Brain microvascular endothelial cell (primary cell): ENCODE data around the gene CERS4.

Experiments used
- DNase-seq: peaks from one replicate; pipeline ENCODE4 v3.0.0-alpha.2; 2020
- H3K27ac ChIP-seq: fragments of 250-450 bp; sonication (Bioruptor Pico); 2 replicates; pipeline ENCODE4 v1.5.1; 2020; ENCODE audit warnings: mild to moderate bottlenecking, moderate library complexity
- H3K27me3 ChIP-seq: fragments of 250-450 bp; sonication (Bioruptor Pico); replicated peaks from 2 replicates; pipeline ENCODE4 v1.5.1; 2020; ENCODE audit warnings: mild to moderate bottlenecking
- H3K36me3 ChIP-seq: fragments of 250-450 bp; sonication (Bioruptor Pico); replicated peaks from 2 replicates; pipeline ENCODE4 v1.5.1; 2020; ENCODE audit warnings: mild to moderate bottlenecking
- H3K4me3 ChIP-seq: 2 replicates; pipeline ENCODE4 v1.5.1; 2011; ENCODE audit warnings: low read depth, mild to moderate bottlenecking, control low read depth, low read length, moderate library complexity
- CTCF ChIP-seq: IDR thresholded peaks from 2 replicates; pipeline ENCODE4 v1.5.1; 2011; ENCODE audit warnings: low read depth, mild to moderate bottlenecking, moderate library complexity, low read length, control low read depth, inconsistent platforms; ENCODE audit errors: missing control alignments
- in situ Hi-C: cut with HindIII; loops from 2 replicates; pipeline ENCODE4 v1.10.0; 2017; ENCODE audit warnings: low sequenced_read_pairs, low pct_ligation_motif_present

The CERS4 gene

DNA sequence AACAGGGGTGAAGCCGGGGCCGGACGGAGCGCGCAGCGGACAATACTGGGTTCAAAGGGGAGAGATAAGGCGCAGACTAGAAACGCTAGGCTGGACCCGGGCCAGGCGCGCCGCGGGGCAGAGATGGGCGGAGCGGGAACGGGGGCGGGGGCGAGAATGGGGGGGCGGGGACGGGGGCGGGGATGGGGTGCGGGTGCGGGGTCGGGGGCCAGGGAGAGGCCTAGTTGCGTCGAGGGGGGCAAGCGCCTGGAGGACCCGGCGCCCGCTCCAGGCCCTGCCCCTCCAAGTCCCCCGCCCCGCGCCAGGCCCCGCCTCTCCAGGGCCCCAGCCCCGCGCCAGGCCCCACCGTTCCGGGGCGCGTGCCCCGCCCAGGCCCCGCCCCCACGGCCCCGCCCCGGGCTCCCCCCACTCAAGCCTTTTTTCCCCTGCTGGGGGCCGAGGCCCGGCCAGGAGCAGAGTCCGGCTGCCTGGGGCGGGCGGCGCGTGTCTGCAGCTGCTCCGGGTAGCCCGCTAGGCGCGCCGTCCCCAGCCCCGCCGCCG lies at the start of gene CERS4:
Gene CERS4 (plus strand): TSS at position 449 of the 540 bp plus-strand sequence. CDS start 41,707 bp downstream, outside the sequence.
- Histone ChIP-seq H3K27ac (no peak within 1 kb of the TSS), H3K4me3 (peak within 1 kb of the TSS; percentile 38), H3K36me3 (no peaks in the 10 kb centered on the region), H3K27me3 (peaks cover 17% of the 10 kb centered on the region)
- TF ChIP-seq CTCF = no peak
- in situ Hi-C loops = no loop called here
- DNase-seq = no peak

DNA sequence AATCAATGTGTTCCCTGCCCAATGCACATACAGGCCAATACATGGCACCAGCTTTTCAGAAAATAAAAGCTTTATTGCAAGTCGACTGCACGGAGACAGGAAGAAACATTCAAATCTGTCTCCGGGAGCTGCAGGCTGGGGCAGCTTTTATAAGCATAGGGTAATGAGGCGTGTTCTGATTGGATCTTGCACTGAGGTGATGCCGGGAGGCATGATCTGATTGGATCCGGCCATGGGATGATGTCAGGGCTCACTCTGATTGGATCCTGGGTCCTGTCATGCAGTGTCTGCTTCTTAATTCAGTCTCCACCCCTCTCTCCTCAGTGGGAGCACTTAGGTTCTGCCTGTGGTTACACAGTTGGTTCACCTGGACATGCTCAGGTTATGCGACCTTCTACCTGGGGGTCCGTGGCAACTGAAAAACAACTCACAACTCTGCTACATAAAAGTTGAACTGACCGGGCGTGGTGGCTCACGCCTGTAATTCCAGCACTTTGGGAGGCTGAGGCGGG lies 48.0 kb upstream of the CERS4 start:
- peak; percentile 12 for DNase-seq
- TF ChIP-seq CTCF = no peak
- in situ Hi-C loops = no loop called here
- Histone ChIP-seq H3K27ac (no peak overlapping the region), H3K27me3 (no peaks in the 10 kb centered on the region), H3K4me3 (no peak overlapping the region), H3K36me3 (no peaks in the 10 kb centered on the region)

GRCh38 chr19:8163759-8164158 lies 45.4 kb upstream of the CERS4 start:
- no peak for DNase-seq
- Histone ChIP-seq H3K4me3 (no peak overlapping the region), H3K27ac (no peak overlapping the region), H3K27me3 (no peaks in the 10 kb centered on the region), H3K36me3 (no peaks in the 10 kb centered on the region)
- in situ Hi-C loops = no loop called here
- no peak for TF ChIP-seq CTCF

DNA sequence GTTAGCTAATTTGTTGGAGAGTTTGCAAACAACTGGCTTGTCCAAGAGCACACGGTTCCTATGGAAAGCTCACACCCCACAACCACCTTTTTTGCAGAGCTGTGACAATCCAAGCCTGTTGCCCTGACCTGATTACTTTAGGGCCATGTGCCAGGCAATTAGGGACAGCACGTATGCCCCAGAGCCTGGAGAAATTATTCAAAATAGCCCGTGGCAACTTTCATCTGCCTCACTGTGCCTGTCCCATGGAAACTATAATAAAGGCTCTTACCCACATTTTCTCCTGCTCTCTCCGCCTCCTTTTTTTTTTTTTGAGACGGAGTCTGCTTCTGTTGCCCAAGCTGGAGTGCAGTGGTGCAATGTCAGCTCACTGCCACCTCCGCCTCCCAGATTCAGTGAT lies 41.2 kb upstream of the CERS4 start:
- Histone ChIP-seq H3K27ac (no peak overlapping the region), H3K27me3 (no peaks in the 10 kb centered on the region), H3K36me3 (no peaks in the 10 kb centered on the region), H3K4me3 (no peak overlapping the region)
- in situ Hi-C loops = no loop called here
- TF ChIP-seq CTCF = no peak
- DNase-seq = no peak

DNA sequence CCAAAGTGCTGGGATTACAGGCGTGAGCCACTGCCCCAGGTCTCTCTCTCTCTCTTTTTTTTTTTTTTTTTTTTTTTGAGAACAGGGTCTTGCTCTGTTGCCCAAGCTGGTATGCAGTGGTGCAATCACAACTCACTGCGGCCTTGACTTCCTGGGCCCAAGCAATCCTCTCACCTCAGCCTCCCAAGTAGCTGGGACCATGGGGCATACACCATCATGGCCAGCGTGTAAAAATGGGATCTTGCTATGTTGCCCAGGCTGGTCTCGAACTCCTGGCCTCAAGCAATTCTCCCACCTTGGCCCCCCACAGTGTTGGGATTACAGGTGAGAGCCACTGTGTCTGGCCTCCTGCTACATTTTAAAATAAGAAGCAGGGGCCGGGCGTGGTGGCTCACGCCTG lies 40.6 kb upstream of the CERS4 start:
- Histone ChIP-seq H3K27ac (no peak overlapping the region), H3K27me3 (no peaks in the 10 kb centered on the region), H3K36me3 (no peaks in the 10 kb centered on the region), H3K4me3 (no peak overlapping the region)
- in situ Hi-C loops = no loop called here
- no peak for TF ChIP-seq CTCF
- no peak for DNase-seq

DNA sequence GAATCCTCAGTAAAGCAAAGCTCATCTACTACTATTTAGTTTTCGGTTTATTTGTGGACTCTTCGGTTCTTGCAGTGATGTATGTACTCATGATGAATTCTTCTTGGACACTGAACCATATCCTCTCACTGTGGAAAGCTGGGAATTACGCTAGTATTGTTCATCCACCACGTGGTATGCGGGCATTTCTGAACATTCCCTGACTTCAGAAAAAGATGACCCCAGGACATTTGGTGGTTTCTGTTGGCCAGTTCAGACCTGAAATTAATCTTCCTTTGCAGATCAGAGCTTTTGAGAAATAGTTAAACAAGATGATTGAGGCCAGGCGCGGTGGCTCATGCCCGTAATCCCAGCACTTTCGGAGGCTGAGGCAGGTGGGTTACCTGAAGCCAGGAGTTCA lies 34.5 kb upstream of the CERS4 start:
- in situ Hi-C loops = no loop called here
- Histone ChIP-seq H3K36me3 (no peaks in the 10 kb centered on the region), H3K4me3 (no peak overlapping the region), H3K27ac (no peak overlapping the region), H3K27me3 (no peaks in the 10 kb centered on the region)
- no peak for DNase-seq
- no peak for TF ChIP-seq CTCF
